HL-60 (cell line): ENCODE results near the gene DTNA.

Source experiments
- POLR2AphosphoS5 ChIP-seq: IDR thresholded peaks from 2 replicates; pipeline ENCODE4 v1.6.1; 2012; ENCODE audit warnings: low read depth
- TF ChIP-seq, protein P1 (sequence below): IDR thresholded peaks from one replicate; pipeline ENCODE4 v1.5.1; 2011; ENCODE audit warnings: low read length, control low read depth, inconsistent platforms; ENCODE audit not compliant: insufficient read depth

GRCh38 chr18:34806527-34806926, 96.4 kb downstream of the DTNA start:
- TF ChIP-seq, protein P1, sequence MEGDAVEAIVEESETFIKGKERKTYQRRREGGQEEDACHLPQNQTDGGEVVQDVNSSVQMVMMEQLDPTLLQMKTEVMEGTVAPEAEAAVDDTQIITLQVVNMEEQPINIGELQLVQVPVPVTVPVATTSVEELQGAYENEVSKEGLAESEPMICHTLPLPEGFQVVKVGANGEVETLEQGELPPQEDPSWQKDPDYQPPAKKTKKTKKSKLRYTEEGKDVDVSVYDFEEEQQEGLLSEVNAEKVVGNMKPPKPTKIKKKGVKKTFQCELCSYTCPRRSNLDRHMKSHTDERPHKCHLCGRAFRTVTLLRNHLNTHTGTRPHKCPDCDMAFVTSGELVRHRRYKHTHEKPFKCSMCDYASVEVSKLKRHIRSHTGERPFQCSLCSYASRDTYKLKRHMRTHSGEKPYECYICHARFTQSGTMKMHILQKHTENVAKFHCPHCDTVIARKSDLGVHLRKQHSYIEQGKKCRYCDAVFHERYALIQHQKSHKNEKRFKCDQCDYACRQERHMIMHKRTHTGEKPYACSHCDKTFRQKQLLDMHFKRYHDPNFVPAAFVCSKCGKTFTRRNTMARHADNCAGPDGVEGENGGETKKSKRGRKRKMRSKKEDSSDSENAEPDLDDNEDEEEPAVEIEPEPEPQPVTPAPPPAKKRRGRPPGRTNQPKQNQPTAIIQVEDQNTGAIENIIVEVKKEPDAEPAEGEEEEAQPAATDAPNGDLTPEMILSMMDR: no peak
- no peak for TF ChIP-seq POLR2AphosphoS5
